IMR-90 (cell line): ENCODE data around the gene CAPN2. TPM values are rescaled to one million over a fixed set of nuclear protein-coding genes. Genes with fewer than 3 reads are reported as not detected.
A peak's percentile ranks its signal among the peaks of the same experiment; 100 is the strongest.

ENCODE experiments used
- ATAC-seq: fragments of 200-7000 bp; cut with Tn5 transposase; 2 replicates; pipeline ENCODE4 v1.9.1; 2020; ENCODE audit warnings: low read depth, mild to moderate bottlenecking, moderate library complexity
- BruUV-seq: library from RNA; stranded (reverse); fragments of 400-500 nt; replicated peaks from 2 replicates; lab custom pipeline; 2021; lab: Mats Ljungman, UMichigan
- CTCF ChIA-PET: fragments of 300-600 bp; formaldehyde crosslinking; extraction: SDS; loops from one replicate; lab custom pipeline; 2021; ENCODE audit warnings: antibody characterized with exemption; lab: Yijun Ruan, JAX
- POLR2A ChIA-PET: fragments of 300-600 bp; sonication (Branson Sonifier 250); formaldehyde crosslinking; loops from one replicate; lab custom pipeline; 2022; ENCODE audit warnings: antibody characterized with exemption; ENCODE audit not compliant: unreplicated experiment; lab: Charles Lee
- DNase-seq: peaks from one replicate; pipeline ENCODE4 v3.0.0; 2013
- H2AFZ ChIP-seq: replicated peaks from 2 replicates; pipeline ENCODE3; 2013; ENCODE audit warnings: low read length, mild to moderate bottlenecking; ENCODE audit not compliant: poor library complexity
- H2AK5ac ChIP-seq: 2 replicates; pipeline ENCODE4 v1.6.1; 2013; ENCODE audit warnings: low read depth, low read length, inconsistent platforms
- H2AK9ac ChIP-seq: replicated peaks from 2 replicates; pipeline ENCODE3; 2013; ENCODE audit warnings: mild to moderate bottlenecking, low read depth, low read length, moderate library complexity; ENCODE audit not compliant: poor library complexity
- H2BK120ac ChIP-seq: 2 replicates; pipeline ENCODE4 v1.6.1; 2013; ENCODE audit warnings: low read depth, low read length, inconsistent platforms
- H2BK15ac ChIP-seq: 3 replicates; pipeline ENCODE4 v1.6.1; 2013; ENCODE audit warnings: low read depth, low read length, inconsistent platforms
- H2BK20ac ChIP-seq: 2 replicates; pipeline ENCODE4 v1.6.1; 2013; ENCODE audit warnings: low read depth, mild to moderate bottlenecking, inconsistent platforms, low read length, moderate library complexity
- H2BK5ac ChIP-seq: 2 replicates; pipeline ENCODE4 v1.6.1; 2013; ENCODE audit warnings: mild to moderate bottlenecking, low read depth, low read length, inconsistent platforms; ENCODE audit not compliant: poor library complexity, severe bottlenecking
- H3K14ac ChIP-seq: replicated peaks from 2 replicates; pipeline ENCODE4 v1.6.1; 2013; ENCODE audit warnings: low read depth, low read length, inconsistent platforms
- H3K18ac ChIP-seq: 2 replicates; pipeline ENCODE4 v1.6.1; 2013; ENCODE audit warnings: low read depth, low read length, control low read depth
- H3K23ac ChIP-seq: 2 replicates; pipeline ENCODE4 v1.6.1; 2013; ENCODE audit warnings: low read depth, low read length, inconsistent platforms
- H3K27ac ChIP-seq: 2 replicates; pipeline ENCODE4 v1.5.1; 2013; ENCODE audit warnings: mild to moderate bottlenecking, control low read depth, low read length; ENCODE audit not compliant: insufficient read depth
- H3K27me3 ChIP-seq: 2 replicates; pipeline ENCODE4 v1.6.1; 2013; ENCODE audit warnings: low read length; ENCODE audit not compliant: control insufficient read depth, insufficient read depth
- H3K36me3 ChIP-seq: 2 replicates; pipeline ENCODE4 v1.6.1; 2013; ENCODE audit warnings: low read length, mixed read lengths; ENCODE audit not compliant: control insufficient read depth, insufficient read depth
- H3K4ac ChIP-seq: 2 replicates; pipeline ENCODE4 v1.6.1; 2013; ENCODE audit warnings: low read depth, low read length, inconsistent platforms
- H3K4me1 ChIP-seq: 2 replicates; pipeline ENCODE4 v1.6.1; 2013; ENCODE audit warnings: low read length, mixed read lengths; ENCODE audit not compliant: control insufficient read depth, insufficient read depth
- H3K4me2 ChIP-seq: 2 replicates; pipeline ENCODE4 v1.6.1; 2013; ENCODE audit warnings: low read depth, mild to moderate bottlenecking, control low read depth, low read length, moderate library complexity
- H3K4me3 ChIP-seq: 2 replicates; pipeline ENCODE4 v1.5.1; 2013; ENCODE audit warnings: low read depth, mild to moderate bottlenecking, control low read depth, low read length, moderate library complexity; ENCODE audit not compliant: insufficient read depth
- H3K56ac ChIP-seq: 2 replicates; pipeline ENCODE4 v1.6.1; 2013; ENCODE audit warnings: low read length, inconsistent platforms; ENCODE audit not compliant: insufficient read depth; ENCODE audit errors: extremely low read depth
- H3K79me1 ChIP-seq, 2 experiments: 2 replicates each; pipeline ENCODE4 v1.6.1; 2013; ENCODE audit warnings: low read length in 2 of 2, inconsistent platforms in 1 of 2, low read depth in 1 of 2
- H3K9ac ChIP-seq: 2 replicates; pipeline ENCODE4 v1.6.1; 2013; ENCODE audit warnings: low read depth, low read length, control low read depth
- H3K9me1 ChIP-seq: 2 replicates; pipeline ENCODE4 v1.6.1; 2013; ENCODE audit warnings: low read length, inconsistent platforms; ENCODE audit not compliant: insufficient read depth
- H3K9me3 ChIP-seq: 2 replicates; pipeline ENCODE4 v1.6.1; 2013; ENCODE audit warnings: low read length; ENCODE audit not compliant: control insufficient read depth, insufficient read depth
- H4K20me1 ChIP-seq: 2 replicates; pipeline ENCODE4 v1.6.1; 2013; ENCODE audit warnings: low read length, inconsistent platforms; ENCODE audit not compliant: insufficient read depth
- H4K5ac ChIP-seq: 2 replicates; pipeline ENCODE4 v1.6.1; 2013; ENCODE audit warnings: mild to moderate bottlenecking, low read depth, low read length, control low read depth
- H4K8ac ChIP-seq, 2 experiments: 2 replicates each; pipeline ENCODE4 v1.6.1; 2013; ENCODE audit warnings: low read depth in 2 of 2, low read length in 2 of 2, control low read depth in 1 of 2, inconsistent platforms in 1 of 2
- H4K91ac ChIP-seq: 2 replicates; pipeline ENCODE4 v1.6.1; 2013; ENCODE audit warnings: low read depth, low read length, inconsistent platforms; ENCODE audit not compliant: insufficient read depth
- CEBPB ChIP-seq: IDR thresholded peaks from 2 replicates; pipeline ENCODE4 v1.6.1; 2012; ENCODE audit warnings: low read depth, low read length, improper control_type of control experiment
- MAZ ChIP-seq: IDR thresholded peaks from 2 replicates; pipeline ENCODE4 v1.6.1; 2012; ENCODE audit warnings: low read depth, mild to moderate bottlenecking, low read length, improper control_type of control experiment, moderate library complexity, borderline replicate concordance
- MXI1 ChIP-seq: IDR thresholded peaks from 2 replicates; pipeline ENCODE4 v1.6.1; 2012; ENCODE audit warnings: low read depth, mild to moderate bottlenecking, low read length, moderate library complexity, borderline replicate concordance
- POLR2A ChIP-seq: IDR thresholded peaks from 2 replicates; pipeline ENCODE4 v1.6.1; 2012; ENCODE audit warnings: mild to moderate bottlenecking, low read depth, low read length
- RAD21 ChIP-seq: IDR thresholded peaks from 2 replicates; pipeline ENCODE4 v1.6.1; 2012; ENCODE audit warnings: low read length, improper control_type of control experiment
- WGBS, 2 experiments: methylation state at CpG; one replicate each; pipeline versions ENCODE4 v1.1.5 to v1.1.7; 2013; ENCODE audit warnings: missing lambda C conversion rate in 2 of 2; ENCODE audit not compliant: insufficient read length in 1 of 2; ENCODE audit errors: extremely low coverage in 2 of 2; 5-methylcytosine and 5-hydroxymethylcytosine counted together
- dilution Hi-C: fragments of 300-500 bp; cut with HindIII; formaldehyde crosslinking; loops from one replicate; pipeline ENCODE4 v1.14.3; 2018; ENCODE audit warnings: low sequenced_read_pairs; ENCODE audit not compliant: unreplicated experiment
- in situ Hi-C: fragments of 300-500 bp; cut with MboI; formaldehyde crosslinking; loops from 3 replicates; pipeline ENCODE4 v1.14.3; 2019; ENCODE audit warnings: low sequenced_read_pairs, inconsistent platforms, mixed read lengths
- intact Hi-C: fragments of 100-400 bp; cut with micrococcal nuclease; formaldehyde crosslinking; loops from 2 replicates; pipeline ENCODE4 v1.10.0; 2022
- polyA plus RNA-seq, 3 experiments: library from polyadenylated mRNA; depleted of rRNA; stranded (reverse); fragments of >200 nt; gene quantifications; 2 replicates each; pipeline ENCODE4 v1.2.3, GENCODE V29; 2012; ENCODE audit warnings: low replicate concordance in 1 of 3
- total RNA-seq: library from RNA; depleted of rRNA; stranded (reverse); fragments of >200 nt; gene quantifications from 2 replicates; pipeline ENCODE4 v1.2.3, GENCODE V29; 2012

The CAPN2 gene
- total and polyA plus RNA-seq, 2 of the 4 experiments (the other 2 are of a cell fraction), result 339 to 430 TPM

DNA sequence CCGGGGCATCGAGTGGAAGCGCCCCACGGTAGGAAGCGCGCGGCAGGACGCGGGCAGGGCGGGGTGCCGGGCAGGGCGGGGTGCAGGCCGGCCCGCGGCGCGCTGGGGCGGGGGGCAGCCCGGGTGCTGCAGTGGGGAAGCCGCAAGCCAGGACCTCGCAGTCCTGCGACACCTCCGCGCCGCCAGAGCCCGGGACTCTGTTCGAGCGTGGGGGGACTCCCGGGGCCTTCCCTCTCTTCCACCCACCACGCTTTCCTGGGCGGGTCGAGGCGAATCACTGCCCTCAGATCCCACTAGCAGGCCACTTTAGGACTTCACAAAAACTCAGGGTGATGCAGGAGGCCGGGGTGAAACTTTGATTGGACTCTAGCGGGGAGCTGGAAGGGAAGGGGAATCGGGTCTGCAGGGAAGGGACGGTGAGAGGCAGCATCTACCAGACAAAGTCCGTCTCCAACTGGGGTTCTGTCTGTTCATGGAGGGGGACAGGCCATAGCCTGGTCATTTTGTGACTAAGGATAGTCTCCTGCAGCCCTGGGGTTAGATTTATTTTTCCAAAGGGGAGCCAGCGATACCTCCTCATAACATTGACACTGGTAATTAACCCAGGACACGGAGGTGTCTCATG, 623 bp downstream of the CAPN2 start (continued):
- TF ChIP-seq MXI1, result no peak

DNA sequence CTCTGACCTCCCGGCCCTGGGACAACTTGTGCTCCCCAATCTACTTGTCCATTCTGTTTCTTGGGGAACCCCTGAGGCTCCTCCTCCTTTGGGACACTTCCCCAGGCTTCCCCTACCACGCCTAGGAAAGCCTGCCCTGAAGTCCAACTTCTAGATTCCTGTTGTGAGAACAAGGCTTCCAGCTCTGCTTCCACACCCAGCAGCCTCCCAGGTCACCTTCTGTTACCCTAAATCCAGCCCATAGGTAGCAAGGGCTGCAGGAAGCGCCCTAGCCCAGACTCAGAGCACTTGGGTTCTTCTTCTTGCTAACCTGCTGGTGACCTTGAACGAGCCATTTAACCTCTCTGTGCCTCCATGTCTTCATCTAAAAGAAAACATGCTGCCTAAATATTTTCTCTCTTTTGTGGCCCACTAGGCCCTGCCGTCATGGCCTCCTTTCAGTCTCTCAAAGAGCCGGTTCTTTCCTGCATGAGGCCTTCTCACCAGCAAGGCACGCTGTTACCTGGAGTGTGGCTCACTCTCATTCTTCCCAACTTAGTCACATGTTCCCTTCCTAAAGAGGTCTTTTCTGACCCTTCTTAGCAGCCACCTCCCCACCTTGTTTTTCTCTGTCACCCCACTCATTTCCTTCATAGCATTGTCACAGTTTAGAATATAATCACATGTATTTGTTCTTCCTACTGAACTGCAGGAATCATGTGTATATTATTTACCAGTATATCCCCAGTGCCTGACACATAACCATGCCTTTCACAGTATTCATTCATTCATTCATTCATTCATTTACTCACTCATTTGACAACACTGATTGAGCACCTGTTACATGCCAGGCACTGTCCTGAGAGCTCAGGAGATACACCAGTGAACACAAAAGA, 1.4 kb downstream of the CAPN2 start:
- in situ Hi-C loops, result no loop called here
- H3K27ac ChIP-seq, result peak overlapping the region; percentile 99

More for the DNA sequence above, 1.4 kb downstream of the CAPN2 start:
- no peaks in the 10 kb centered on the region for H3K27me3 ChIP-seq
- DNase-seq, result peak; percentile 26
- peak overlapping the region; percentile 96 for H3K9ac ChIP-seq
- peaks cover 40% of the 10 kb centered on the region for H4K20me1 ChIP-seq
- TF ChIP-seq MXI1 (no peak; the same call in 1 of the 2 replicates), POLR2A (no peak), MAZ (no peak), RAD21 (no peak), CEBPB (no peak)
- peak overlapping the region; percentile 83 for H4K91ac ChIP-seq
- H3K18ac ChIP-seq, result peak overlapping the region; percentile 75
- H3K56ac ChIP-seq, result peak overlapping the region; percentile 91
- BruUV-seq, result no TSS peak
- H3K79me1 ChIP-seq, result peaks cover 17 to 69% of the 10 kb centered on the region in 2 experiments
- intact Hi-C loops, result loop anchor here (1.0 kb wide), 1 partner anchor 8 kb away; no protein-coding TSS in a partner anchor
- ATAC-seq, result no peak
- peak overlapping the region; percentile 85 for H2BK120ac ChIP-seq
- peak overlapping the region; percentile 90 for H3K4me2 ChIP-seq
- H2BK15ac ChIP-seq, result peak overlapping the region; percentile 87; the same call in 2 of the 3 replicates
- H3K4me1 ChIP-seq, result peaks cover 36% of the 10 kb centered on the region
- H3K23ac ChIP-seq, result peak overlapping the region; percentile 98
- peak overlapping the region; percentile 56; the same call in 1 of the 2 replicates for H4K5ac ChIP-seq
- peak overlapping the region; percentile 97 for H3K4ac ChIP-seq
- H2AFZ ChIP-seq, result no peak overlapping the region
- WGBS, 2 experiments, result 18% methylated on average over 4 of the region's 7 CpGs; no CpG with 5 or more reads in 1 of the 2 experiments
- H2AK5ac ChIP-seq, result peak overlapping the region; percentile 84
- H2BK5ac ChIP-seq, result peak overlapping the region; percentile 99
- H3K36me3 ChIP-seq, result peaks cover 18% of the 10 kb centered on the region
- POLR2A ChIA-PET, result interaction anchor here (0.6 kb wide), 1 partner anchor 999 kb away, joined by 27 read pairs; no protein-coding TSS in a partner anchor
- peak overlapping the region; percentile 99 for H3K4me3 ChIP-seq
- CTCF ChIA-PET, result interaction anchor here (3.5 kb wide), 1 partner anchor 36 kb away, joined by 21 read pairs; no protein-coding TSS in a partner anchor
- dilution Hi-C loops, result no loop called here
- H2AK9ac ChIP-seq, result peak overlapping the region; percentile 99
- H4K8ac ChIP-seq, result peak overlapping the region; percentile 64 to 89
- H3K9me3 ChIP-seq, result no peaks in the 10 kb centered on the region
- H3K14ac ChIP-seq, result peak overlapping the region; percentile 95
- peaks cover 14% of the 10 kb centered on the region for H3K9me1 ChIP-seq
- H2BK20ac ChIP-seq, result peak overlapping the region; percentile 62
